ENCODE results near the gene DAP. TPM values are rescaled to one million over a fixed set of nuclear protein-coding genes. Genes with fewer than 3 reads are reported as not detected.
"Not testable (repeated sequence)": the region's sequence is repeated elsewhere in the genome, so short reads cannot be mapped to it uniquely, and the experiment has no call there.

DAP gene
- polyA plus RNA-seq, 3 donors from 2014 or later, result 43.1 to 87.1 (median 53.9) TPM

DNA sequence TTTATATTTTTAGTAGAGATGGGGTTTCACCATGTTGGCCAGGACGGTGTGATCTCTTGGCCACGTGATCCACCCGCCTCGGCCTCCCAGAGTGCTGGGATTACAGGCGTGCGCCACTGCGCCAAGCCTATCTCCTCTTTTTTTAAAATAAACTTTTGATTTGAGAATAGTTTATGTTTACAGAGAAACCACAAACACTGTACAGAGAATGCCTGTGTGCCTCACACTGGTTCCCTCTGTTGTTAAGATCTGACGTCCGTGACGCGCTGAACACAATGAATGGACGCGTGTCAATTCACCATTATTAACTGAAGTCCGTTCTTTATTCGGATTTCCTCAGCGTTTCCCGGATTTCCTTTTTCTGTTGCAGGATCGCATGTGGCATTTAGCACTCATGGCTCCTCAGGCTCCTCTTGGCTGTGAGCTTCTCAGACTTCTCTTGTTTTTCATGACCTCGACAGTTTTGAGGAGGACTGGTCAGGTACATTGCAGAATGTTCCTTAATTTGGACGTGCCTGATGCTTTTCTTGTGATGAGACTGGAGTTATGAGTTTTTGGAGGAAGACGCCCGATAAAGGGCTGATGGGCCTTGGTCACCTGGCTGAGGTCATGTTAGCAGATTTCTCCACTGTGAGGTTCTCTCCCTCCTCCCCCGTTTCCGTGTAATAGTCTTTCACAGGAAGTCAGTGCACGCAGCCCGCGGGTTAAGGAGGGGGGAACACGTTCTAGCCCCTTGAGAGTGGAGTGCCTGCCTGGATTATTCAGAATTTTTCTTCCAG is 127.6 kb downstream of the DAP start:
- Mint-ChIP-seq H3K27ac (peak overlapping the region; percentile 6 to 94 (median 90)), H3K4me1 (peaks cover 26 to 38% of the 10 kb centered on the region in 2 donors), H3K9me3 (peaks cover 0 to 3% (median 0%) of the 10 kb centered on the region in 6 donors), H3K27me3 (ENCODE audit: low read depth in 3 of 3) (peaks cover 4 to 15% (median 4%) of the 10 kb centered on the region in 3 donors), H3K4me3 (peak overlapping the region; percentile 51 to 89 (median 75)), H3K36me3 (peaks cover 0 to 4% (median under 1%) of the 10 kb centered on the region in 3 donors)
- peak; percentile 44 to 68 (median 46) for DNase-seq

DNA sequence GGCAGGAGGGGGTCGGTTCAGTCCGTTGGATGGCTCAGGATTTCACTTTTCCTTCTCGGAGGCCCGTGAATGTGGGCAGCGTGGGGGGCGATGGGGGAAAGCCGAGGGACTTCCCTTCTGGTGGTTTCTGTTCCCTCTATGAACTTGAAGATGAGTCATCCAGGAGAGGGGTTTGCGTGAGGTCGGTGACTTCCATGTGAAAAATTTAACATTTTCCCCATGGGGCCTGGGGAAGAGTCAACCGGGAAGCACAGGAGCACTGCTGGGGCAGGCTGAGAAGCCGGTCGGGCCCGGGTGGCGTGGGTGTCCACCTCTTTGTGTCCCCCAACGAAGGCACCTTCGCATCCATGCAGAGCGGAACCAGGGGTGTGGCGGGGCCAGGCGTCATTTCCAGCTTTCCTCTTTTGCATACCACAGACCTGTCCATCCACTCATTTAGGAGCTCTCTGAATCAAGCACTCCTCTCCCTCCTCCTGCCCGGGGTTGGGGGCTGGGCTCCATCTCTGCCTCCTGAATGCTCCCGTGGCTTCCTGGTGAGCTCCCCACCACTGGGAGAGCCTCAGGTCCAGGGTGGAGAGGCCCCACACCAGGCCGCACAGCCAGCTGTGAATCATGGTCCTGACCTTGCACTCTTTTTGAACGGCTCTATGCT is 128.8 kb downstream of the DAP start:
- Mint-ChIP-seq H3K9me3 (no peaks in the 10 kb centered on the region), H3K4me1 (peaks cover 35 to 45% of the 10 kb centered on the region in 2 donors), H3K27me3 (ENCODE audit: low read depth in 3 of 3) (peaks cover 1 to 11% (median 4%) of the 10 kb centered on the region in 3 donors), H3K4me3 (peak overlapping the region in 2 of 5 donors; percentile 41 to 64), H3K27ac (peak overlapping the region in 2 of 6 donors; percentile 33 to 69), H3K36me3 (peaks cover 0 to 4% (median 0%) of the 10 kb centered on the region in 3 donors)
- DNase-seq, result no peak

- DNase-seq, result no peak
- Mint-ChIP-seq H3K27me3 (ENCODE audit: low read depth in 3 of 3) (peaks cover 4 to 5% (median 5%) of the 10 kb centered on the region in 3 donors), H3K36me3 (peaks cover 0 to 4% (median 0%) of the 10 kb centered on the region in 3 donors), H3K9me3 (no peaks in the 10 kb centered on the region), H3K27ac (peak overlapping the region in 3 of 6 donors; percentile 52 to 81 (median 63)), H3K4me1 (peaks cover 40 to 48% of the 10 kb centered on the region in 2 donors), H3K4me3 (peak overlapping the region in 3 of 5 donors; percentile 33 to 64 (median 38))
Observed at GRCh38 chr5:10631316-10631996, 129.6 kb downstream of the DAP start.

DNA sequence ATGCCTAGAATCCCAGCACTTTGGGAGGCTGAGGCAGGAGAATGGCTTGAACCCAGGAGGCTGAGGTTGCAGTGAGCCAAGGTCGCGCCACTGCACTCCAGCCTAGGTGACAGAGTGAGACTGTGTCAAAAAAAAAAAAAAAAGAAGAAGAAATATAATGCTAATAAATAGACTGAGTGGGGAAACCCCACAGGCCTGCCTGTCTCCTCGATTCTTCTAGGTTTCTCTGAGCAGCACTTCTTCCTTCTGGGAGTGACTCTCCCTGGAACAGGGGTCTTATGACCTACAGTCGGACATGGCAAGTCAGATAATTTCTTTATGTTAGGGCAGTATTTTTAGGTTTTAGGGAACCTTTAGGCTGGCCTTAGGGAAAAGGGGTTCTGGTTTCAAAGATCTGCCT is 130.3 kb downstream of the DAP start:
- DNase-seq; H3K9me3 Mint-ChIP-seq; H3K27me3 Mint-ChIP-seq (ENCODE audit: low read depth in 3 of 3); H3K36me3 Mint-ChIP-seq: not testable (repeated sequence)
- Mint-ChIP-seq H3K4me3 (peak overlapping the region in 1 of 5 donors; percentile 48), H3K27ac (peak overlapping the region in 2 of 6 donors; percentile 63 to 81), H3K4me1 (peaks cover 40 to 48% of the 10 kb centered on the region in 2 donors)

GRCh38 chr5:10630126-10630525 is 130.9 kb downstream of the DAP start:
- Mint-ChIP-seq H3K27me3 (ENCODE audit: low read depth in 3 of 3) (peaks cover 4 to 8% (median 5%) of the 10 kb centered on the region in 3 donors), H3K4me3 (peak overlapping the region in 1 of 5 donors; percentile 15), H3K9me3 (no peaks in the 10 kb centered on the region), H3K27ac (peak overlapping the region in 1 of 6 donors; percentile 73), H3K36me3 (peaks cover 0 to 7% (median 0%) of the 10 kb centered on the region in 3 donors), H3K4me1 (peaks cover 34 to 42% of the 10 kb centered on the region in 2 donors)
- no peak for DNase-seq

- no peaks in the 10 kb centered on the region for H3K9me3 Mint-ChIP-seq
- no peak overlapping the region for H3K27ac Mint-ChIP-seq
- H3K27me3 Mint-ChIP-seq (ENCODE audit: low read depth in 3 of 3), result peaks cover 4 to 8% (median 5%) of the 10 kb centered on the region in 3 donors
- no peak for DNase-seq
- peaks cover 30 to 37% of the 10 kb centered on the region in 2 donors for H3K4me1 Mint-ChIP-seq
- H3K4me3 Mint-ChIP-seq, result peak overlapping the region in 1 of 5 donors; percentile 26
- peaks cover 0 to 7% (median 0%) of the 10 kb centered on the region in 3 donors for H3K36me3 Mint-ChIP-seq
Observed at GRCh38 chr5:10629682-10630081, 131.4 kb downstream of the DAP start.

Other genes starting within 250 kb of the DAP start
- gene ANKRD33B, start 197.2 kb downstream of the DAP start, polyA plus RNA-seq, result under 1 TPM in 2 of 3 donors, not detected in 1; 0.13 to 0.15 TPM